CD1c-positive myeloid dendritic cell (primary cell): ENCODE data around the gene RPUSD2.
A peak's percentile ranks its signal among the peaks of the same experiment; 100 is the strongest.

ENCODE experiments used
- DNase-seq: peaks from one replicate; pipeline ENCODE4 v3.0.0-alpha.2; 2016; ENCODE audit errors: extremely low spot score

The RPUSD2 gene, protein sequence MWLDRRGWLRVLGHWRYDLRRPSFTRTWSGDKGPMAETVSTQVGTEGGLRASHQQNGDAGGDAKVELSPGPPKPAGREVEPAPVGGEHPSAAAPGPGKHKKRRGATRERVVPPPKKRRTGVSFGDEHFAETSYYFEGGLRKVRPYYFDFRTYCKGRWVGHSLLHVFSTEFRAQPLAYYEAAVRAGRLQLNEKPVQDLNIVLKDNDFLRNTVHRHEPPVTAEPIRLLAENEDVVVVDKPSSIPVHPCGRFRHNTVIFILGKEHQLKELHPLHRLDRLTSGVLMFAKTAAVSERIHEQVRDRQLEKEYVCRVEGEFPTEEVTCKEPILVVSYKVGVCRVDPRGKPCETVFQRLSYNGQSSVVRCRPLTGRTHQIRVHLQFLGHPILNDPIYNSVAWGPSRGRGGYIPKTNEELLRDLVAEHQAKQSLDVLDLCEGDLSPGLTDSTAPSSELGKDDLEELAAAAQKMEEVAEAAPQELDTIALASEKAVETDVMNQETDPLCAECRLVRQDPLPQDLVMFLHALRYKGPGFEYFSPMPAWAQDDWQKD

DNA sequence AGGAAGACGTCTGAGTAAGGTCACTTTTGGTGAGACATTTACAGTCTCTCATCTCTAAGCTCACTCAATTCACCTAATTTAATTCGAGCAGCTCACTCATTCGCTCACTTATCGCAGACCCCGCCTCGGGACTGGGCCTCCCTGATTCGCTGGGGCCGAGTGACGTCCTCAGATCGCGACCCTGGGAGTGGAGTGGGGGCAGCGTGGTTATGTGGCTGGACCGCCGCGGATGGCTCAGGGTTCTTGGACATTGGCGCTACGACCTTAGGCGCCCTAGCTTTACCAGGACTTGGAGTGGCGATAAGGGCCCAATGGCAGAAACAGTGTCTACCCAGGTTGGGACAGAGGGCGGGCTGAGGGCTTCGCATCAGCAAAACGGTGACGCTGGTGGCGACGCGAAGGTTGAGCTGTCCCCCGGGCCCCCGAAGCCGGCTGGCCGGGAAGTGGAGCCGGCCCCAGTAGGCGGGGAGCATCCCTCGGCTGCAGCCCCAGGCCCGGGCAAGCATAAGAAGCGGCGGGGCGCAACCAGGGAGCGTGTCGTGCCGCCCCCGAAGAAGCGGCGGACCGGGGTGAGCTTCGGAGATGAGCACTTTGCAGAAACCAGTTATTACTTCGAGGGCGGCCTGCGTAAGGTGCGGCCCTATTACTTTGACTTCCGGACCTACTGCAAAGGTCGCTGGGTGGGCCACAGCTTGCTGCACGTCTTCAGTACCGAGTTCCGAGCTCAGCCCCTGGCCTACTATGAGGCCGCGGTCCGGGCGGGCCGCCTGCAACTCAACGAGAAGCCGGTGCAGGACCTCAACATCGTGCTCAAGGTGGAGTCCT, at the start of gene RPUSD2:
Gene RPUSD2 (plus strand): TSS at position 171 of the 825 bp plus-strand sequence. CDS start 39 bp downstream, at position 210.
- DNase-seq = peak; percentile 94

DNA sequence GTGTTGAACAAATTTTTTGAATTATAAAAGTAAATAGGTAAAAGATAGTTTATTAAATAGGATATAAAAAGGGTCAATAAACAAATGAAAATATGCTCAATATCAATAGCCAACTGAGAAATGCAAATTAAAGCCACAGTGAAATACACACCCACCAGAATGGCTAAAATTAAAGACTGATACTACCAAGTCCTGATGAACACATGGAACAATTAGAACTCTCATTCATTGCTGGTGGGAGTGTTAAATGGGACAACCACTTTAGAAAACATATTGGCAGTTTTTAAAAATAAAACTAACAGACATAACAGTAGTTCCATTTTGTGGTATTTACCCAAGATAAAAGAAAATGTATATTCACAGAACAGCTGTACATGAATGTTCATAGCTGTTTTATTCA, 45.5 kb upstream of the RPUSD2 start:
- DNase-seq = no peak

DNA sequence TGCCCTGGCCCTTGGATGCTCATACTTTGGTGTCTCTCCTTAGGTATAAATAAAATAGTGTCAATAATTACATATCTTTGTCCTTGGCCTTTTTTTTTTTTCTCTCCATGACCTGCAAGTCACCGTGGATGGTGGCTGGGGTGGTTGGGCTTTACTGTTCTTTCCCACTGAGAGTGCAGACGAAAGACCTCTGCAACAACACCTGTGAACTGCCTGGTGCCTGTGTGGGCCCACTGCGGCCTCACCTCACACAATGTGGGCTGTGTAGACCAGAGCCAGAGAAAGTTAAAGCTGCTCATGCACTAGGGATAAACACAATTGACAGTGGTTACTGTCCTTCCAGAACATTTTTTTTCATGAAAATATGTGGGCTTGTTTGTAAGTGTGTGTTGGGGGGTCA, 43.2 kb upstream of the RPUSD2 start:
- DNase-seq = no peak

DNA sequence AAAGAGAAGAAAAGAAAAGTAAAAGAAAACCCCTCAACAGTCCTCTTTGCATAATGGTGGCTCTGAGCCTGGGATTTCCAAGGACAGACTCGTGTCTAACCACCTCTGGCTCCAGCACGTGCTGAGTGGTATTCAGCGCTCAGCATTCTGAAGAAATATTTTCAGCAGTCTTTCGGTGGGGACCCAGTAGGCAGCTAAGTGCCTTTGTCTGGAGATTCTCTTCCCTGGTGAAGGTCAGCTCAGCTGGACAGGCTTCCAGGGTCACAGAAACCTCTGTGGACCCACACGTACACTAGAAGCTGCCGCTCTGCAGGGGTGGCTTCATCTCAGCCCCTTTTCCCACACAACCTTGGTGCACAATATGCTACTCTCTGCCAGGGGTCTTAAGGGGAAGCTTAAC, 40.3 kb upstream of the RPUSD2 start:
- DNase-seq = no peak

DNA sequence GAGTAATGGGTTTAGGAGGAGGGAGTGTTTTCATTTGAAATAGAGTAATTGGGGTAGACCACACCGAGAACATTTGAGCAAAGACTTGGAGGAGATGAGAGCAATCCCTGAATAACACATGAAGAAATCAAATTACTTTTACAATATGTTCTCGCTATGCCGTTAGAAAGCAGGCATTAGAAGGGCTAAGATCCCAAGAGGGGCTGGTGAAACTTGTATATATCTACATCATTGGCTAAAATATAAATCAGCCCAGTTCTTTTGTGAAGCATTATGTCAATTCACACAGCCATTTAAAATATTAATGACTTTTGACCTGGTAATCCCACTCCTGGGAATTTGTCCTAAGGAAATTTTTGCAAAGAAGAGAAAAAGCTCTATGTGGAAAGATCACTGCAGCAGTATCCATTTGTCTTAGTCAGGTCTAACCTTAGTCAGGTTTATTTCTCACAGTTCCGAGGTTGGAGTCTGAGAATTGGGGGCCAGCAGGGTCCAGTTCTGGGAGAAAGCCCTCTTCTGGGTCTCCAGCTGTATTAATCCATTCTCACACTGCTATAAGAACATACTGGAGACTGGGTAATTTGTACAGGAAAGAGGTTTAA, 35.2 kb upstream of the RPUSD2 start:
- DNase-seq = no peak

DNA sequence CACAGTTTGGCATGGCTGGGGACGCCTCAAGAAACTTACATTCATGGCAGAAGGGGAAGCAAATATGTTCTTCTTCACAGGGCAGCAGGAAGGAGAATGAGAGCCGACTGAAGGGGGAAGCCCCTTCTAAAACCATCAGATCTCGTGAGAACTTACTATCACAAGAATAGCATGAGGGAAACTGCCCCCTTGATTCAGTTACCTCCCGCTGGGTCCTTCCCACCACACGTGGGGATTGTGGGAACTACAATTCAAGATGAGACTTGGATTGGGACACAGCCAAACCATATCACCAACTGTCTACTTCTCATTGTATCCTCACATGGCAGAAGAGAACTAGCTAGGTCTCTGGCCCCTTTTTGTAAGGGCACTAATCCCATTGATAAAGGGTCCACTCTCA, 34.7 kb upstream of the RPUSD2 start:
- no peak for DNase-seq

DNA sequence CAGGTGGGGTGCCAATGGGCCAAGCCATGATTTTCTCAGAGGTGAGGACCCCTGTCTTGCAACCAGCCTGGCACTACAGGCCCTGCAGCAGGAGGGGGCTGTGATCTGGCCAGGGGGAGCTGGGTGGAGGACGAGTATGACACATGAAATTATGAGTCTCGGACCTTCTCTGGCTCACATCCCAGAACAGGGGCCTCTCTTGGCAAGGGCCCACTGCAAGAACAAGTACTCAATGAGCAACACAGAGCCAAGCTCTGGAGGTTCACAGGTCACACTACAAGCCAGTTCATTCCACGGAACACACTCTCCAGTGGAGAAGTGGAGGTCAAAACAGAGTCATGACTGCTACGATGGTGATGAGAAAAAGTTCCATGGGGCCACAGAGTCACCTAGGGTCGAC, 32.6 kb upstream of the RPUSD2 start:
- no peak for DNase-seq

DNA sequence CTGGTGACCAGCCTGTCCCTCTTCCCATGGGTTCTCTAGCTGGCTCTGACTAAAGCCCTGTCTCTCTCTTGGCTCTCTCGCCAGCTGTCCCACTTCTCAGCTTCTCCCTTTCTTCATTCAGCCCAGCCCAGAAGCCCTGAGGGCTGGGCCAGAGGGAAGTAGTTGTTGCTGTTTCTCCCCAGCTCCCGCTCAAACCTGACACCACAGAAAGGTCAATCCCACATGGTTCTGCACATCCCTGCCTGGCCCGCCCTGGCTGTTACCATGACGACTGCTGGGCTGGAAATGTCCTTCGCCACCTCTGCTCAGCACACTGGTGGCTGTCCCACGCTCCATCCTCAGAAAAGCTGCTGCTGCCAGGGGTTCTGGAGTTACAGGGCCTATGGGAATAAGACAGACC, 30.1 kb upstream of the RPUSD2 start:
- DNase-seq = no peak

DNA sequence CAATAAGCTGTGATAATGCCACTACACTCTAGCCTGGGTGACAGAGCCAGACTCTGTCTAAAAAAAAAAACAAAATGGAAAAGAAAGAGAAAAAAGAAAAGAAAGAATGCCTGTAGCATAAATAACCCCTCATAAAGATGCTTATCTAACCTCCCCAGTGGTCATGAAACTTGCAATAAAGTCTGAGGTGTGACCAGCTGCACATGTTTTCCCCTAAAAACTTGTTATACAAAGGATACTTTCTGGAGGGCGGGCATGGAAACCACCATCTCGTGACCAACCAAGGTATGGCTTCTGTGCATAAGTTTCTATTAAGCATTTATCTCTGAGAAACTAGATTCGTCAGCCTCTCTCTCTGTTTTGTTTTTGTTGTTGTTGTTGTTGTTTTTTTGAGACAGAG, 26.0 kb upstream of the RPUSD2 start:
- DNase-seq = no peak

DNA sequence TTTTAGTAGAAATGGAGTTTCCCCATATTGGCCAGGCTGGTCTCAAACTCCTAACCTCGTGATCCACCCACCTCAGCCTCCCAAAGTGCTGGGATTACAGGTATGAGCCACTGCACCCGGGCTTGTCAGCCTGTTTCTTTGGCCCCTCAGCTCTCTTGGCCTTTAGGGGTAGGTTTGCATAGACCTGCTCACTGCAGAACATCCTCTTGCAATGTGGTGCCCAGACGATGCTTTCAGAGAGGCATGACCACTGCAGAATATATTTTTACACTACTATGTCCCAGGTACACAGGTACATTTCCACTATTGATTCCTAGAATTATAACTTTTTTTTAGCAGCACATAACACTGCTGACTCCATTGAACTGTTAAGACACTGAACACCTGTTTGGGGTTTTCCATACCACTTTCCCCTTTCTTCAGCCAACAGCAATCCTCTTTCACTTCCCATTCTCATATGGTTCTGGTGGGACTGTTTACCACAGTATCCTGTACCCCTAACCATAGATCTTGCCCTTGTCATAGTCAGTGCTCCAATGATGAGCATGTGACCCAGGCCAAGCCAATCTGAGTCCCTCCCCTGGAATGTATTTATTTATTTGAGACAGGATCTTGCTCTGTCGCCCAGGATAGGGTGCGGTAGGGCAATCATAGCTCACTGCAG, 25.3 kb upstream of the RPUSD2 start:
- peak; percentile 6 for DNase-seq

DNA sequence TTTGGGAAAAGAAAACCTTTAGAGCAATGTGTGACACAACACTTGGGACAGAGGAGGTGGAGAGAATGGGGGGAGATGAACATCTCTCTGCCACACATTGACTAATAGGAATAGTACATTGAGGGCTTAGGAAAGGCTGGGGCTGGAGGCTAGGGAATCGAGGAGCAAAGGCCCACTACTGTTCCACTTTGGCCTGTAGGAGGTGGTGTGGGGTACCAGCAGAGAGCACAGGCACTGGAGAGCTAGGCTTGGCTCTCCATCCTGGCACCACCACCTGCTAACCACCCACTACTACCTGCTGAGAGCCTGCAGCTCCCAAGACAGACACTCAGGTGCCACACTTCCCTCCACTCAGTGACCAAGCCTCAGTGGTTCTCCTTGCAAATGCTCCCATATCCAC, 23.6 kb upstream of the RPUSD2 start:
- no peak for DNase-seq

DNA sequence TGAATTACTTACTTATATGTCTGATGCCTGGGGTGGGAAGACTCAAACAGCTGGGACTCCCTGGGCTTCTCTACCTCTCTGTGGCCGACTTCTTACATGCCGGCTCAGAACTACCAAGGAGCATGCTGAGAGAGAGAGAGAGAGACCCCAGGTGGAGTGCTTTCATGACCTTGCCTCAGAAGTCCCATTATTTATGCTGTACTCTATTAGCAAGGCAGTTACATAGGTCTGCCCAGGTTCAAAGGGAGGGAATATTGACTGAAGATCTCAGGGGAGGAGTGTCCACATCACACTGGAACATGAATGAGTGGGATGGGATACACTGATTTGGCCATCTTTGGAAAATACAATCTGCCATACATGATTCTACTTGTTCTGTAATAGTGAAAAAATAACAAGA, 20.5 kb upstream of the RPUSD2 start:
- DNase-seq = no peak

DNA sequence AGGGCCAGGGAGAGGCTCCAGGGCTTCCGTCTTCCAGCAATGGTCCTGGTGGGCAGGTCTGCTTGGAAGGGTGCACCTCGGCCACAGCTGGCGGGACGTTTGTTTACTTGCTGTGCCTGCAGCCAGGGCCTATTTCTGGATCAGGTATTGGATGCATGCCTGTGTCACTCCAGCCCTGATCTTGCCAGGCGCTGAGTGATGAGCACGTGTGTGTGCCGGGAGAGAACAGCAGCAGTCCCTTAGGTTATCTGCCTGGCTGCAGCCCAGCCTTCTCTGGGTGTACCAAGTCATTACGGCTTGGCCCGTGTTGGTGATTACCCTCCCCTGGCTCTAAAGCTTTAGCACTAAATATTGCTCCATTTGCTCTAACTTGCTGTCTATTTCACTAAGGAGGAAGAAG, 19.2 kb upstream of the RPUSD2 start:
- no peak for DNase-seq

DNA sequence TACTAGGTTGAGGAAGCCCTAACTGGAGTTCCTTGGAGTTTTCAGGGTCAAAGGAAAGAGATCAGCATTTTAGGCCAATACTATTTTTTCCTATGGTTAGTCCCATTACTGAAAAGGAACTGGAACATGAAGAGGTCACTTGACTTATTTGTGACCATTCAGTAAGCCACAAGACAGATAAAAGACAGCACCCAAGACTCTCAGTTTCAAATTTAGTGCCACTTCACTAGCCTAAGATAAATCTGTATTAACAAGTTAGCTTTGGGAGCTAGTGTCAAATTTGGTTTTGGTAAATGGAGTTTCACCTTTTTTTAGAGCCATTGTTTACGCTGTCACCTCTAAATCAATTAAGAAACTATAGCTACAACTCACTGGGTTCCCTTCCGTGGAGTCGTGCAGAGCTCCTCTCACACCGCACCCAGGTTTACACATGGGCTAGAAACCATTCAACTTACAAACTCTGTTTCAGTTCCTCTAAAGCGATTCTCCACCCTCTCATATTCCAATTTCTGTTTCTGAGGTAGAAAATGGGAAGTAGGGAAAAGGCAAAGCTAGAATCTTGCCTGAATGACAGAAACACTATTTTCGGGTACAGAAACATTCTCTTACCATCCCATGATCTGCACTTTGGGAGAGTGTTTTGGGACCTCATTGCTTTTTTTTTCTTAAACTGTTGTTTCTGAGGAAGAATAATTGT, 18.6 kb upstream of the RPUSD2 start:
- peak; percentile 90 for DNase-seq

DNA sequence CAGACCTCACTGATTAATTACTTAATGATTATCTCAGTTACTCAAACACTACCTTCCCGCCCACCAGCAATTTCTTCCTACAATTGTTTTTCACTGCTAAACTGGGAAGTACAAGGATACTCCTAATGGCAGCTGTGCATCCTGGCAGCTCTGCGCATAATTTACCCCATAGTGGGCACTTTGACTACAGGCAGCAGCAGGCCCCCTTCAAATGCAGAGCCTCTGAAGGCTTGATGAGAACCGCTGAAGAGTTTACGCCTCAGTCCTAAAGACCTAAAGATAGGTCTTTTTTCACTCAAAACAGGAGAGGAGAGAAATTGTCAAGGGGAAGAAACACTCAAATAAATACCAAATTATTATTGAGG, 15.0 kb upstream of the RPUSD2 start:
- no peak for DNase-seq

DNA sequence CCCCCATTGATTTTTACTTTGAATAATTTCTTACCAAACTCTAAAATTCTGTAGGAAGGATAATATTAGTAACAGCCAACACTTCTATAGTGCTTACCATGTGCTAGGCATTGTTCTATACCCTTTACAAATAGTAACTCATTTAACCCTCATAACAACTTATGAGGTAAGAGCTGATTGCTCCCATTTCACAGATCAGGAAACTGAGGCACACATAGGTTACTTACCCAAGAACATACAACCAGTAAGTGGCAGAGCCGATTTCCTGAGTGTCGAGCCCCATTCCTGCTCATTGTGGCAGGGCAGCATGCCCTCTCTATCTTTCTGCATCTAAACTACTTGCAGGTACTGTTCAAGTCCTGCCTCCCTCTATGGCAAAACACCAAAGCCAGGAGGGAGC, 13.2 kb upstream of the RPUSD2 start:
- DNase-seq = no peak

DNA sequence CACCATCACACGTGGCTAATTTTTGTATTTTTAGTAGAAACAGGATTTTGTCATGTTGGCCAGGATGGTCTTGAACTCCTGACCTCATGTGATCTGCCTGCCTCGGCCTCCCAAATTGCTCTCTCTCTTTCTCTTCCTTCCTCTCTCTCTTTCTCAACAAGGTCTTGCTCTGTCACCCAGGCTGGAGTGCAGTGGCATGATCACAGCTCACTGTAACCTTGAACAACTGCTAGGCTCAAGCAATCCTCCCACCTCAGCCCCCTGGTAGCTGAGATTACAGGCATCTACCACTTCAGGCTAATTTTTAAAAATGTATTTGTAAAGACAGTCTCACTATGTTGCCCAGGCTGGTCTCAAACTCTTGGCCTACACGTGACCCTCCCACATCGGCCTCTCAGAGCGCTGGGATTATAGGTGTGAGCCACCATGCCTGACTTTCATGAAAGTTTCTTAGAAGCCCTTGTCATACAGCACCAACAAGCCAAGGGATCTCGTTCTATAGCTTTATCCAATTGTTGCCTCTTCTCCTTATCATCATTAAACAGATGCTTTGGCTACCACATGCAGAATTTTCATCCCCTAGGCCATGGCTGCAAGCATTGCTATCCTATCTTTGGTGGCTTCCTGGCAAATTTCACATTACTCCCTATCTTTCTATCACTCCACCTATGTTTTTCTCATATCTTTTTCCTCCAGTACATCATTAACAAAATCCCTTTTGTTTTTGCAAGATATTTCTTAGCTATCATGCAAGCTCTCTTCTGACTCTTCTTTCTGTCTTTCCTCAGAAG, 10.0 kb upstream of the RPUSD2 start:
- DNase-seq = no peak

DNA sequence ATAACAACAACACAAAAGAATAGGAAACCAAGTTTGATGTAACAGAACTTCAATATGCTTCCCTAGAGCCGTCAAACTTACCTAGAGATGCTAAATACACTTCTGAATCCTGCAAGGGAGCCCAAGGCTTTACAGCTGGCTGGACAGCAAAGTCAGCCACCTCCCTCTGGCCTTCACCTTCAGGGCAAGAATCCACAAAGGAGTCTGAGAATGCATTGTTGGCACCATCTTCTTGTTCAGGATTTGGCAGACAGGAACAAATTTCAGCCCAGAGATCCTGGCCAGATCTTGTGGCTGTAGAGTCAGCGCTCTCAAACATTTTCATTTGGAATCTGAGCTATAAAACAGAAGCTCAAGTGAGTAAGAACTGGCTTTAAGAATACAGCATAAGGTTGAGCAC, 6.4 kb upstream of the RPUSD2 start:
- DNase-seq = no peak

DNA sequence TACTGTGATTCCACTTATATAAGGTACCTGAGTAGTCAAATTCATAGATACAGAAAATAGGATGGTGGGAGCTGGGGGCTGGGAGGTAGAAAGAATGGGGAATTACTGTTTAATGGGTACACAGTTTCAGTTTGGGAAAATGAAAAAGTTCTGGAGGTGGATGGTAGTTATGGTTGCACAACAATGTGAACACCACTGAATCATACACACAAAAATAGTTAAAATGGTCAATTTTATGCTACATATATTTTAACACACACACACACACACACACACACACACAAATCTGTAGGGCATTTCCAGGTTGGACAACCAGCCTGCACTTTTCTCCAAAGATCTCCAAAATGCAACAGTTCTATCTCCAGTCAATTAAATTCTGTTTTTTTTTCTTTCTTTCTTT, 5.7 kb upstream of the RPUSD2 start:
- DNase-seq = no peak

DNA sequence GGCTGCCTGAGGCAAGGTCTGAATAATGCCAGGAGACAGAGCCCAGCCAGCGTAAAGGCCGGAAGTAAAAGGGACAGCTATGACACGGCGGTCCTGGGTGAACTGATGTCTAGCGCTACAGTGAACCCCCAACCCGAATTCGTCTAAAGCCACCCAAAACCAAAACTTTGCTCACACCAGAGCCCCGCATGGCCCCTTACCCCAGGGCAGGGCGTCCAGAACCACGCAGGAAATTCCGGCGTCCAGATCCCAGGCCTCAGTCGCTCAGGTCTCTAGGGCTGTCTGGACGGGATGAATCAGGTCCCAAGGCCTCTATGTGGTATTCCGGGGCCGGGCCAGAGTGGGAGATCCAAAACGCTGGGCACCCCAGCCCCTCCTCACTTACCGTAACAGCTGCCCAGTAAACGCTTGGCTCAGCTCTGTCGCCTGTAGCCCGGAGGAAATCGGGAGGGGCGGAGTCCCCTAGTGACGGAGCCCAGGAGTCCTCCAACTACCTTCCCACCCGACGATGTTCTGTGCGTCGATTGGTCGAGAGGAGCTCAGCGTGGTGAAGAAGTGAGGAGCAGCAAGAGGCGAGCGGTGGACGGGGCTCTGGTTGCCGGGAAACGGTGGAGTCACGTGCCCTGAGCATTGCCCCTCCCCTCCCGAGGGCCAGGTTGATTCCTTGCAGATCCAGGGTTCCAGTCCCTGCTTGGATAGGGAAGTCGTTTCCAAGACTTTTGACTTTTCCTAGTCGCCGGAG, 4.3 kb upstream of the RPUSD2 start, which contains the start of gene CCDC32:
Gene CCDC32 (minus strand): TSS at position 452 of the 742 bp plus-strand sequence. CDS start 2,027 bp downstream, outside the sequence.
- DNase-seq = peak; percentile 98
